HUES64 (cell line): ENCODE measurements around the gene IPO13.

Experiments used
- H3K27ac ChIP-seq: 2 replicates; pipeline ENCODE4 v1.7.0; 2013; ENCODE audit warnings: low read depth, low read length, inconsistent platforms
- H3K27me3 ChIP-seq: 2 replicates; pipeline ENCODE4 v1.6.1; 2013; ENCODE audit warnings: mild to moderate bottlenecking, low read length; ENCODE audit not compliant: insufficient read depth
- H3K36me3 ChIP-seq: 2 replicates; pipeline ENCODE4 v1.6.1; 2013; ENCODE audit warnings: mild to moderate bottlenecking, low read length; ENCODE audit not compliant: insufficient read depth
- H3K4me1 ChIP-seq: 2 replicates; pipeline ENCODE4 v1.6.1; 2013; ENCODE audit warnings: mild to moderate bottlenecking, low read length, moderate library complexity; ENCODE audit not compliant: insufficient read depth
- H3K4me3 ChIP-seq: 2 replicates; pipeline ENCODE4 v1.5.1; 2013; ENCODE audit warnings: mild to moderate bottlenecking, low read length, moderate library complexity
- H3K9ac ChIP-seq: 2 replicates; pipeline ENCODE4 v1.6.1; 2013; ENCODE audit warnings: mild to moderate bottlenecking, low read depth, low read length
- H3K9me3 ChIP-seq: 2 replicates; pipeline ENCODE4 v1.6.1; 2013; ENCODE audit warnings: low read depth, low read length; ENCODE audit not compliant: insufficient read depth
- WGBS: fragments of 150-250, 120-280 bp; methylation state at CpG from one replicate; pipeline ENCODE4 v1.1.7; 2013; ENCODE audit warnings: missing lambda C conversion rate; 5-methylcytosine and 5-hydroxymethylcytosine counted together

The IPO13 gene

DNA sequence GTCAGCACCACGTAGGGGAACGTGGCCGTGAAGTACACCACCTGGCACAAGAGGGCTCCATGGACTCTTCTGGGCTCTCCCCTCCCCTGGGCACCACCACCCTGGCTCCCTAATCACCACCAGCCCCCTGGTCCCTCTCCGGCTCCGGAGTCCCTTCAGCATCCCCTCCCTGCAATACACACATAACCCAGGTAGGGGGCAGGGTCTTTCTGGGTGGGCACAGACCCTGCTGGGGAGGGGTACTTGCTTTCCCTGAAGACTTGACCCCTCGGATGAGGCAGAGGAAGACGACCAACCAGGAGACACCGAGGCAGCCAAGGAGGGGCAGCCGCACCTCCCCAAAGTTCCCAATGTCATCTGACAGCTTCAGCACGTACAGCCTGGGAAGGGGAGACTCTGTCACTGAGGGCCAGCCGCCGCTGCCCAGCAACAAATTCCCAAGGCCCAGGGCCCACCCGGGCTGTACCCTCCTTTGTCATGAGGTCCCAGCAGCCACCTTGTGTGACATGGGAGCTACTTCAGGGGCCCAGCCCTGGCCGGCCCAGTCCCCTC is 55.9 kb downstream of the IPO13 start:
- Histone ChIP-seq H3K4me1 (no peaks in the 10 kb centered on the region), H3K36me3 (peaks cover 21% of the 10 kb centered on the region)

DNA sequence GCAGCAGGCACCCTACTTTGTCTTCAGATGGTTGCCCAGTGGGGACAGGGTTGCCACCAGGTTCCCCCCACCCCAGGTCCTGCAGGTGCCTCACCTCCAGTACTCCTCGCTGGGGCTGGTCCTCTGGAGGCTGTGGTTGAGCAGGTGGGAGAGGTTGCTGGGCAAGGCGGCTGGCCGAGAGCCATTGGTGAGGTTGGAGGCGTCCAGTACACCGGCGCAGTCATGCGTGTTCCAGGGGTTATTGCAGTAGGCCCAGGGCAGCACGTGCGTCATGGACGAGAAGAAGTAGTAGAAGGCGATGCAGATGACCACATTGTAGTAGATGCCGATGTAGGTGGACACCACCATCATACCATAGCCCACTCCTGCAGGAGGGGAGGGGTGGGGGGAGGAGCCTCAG is 61.5 kb downstream of the IPO13 start:
- Histone ChIP-seq H3K4me3 (no peak overlapping the region), H3K9me3 (no peaks in the 10 kb centered on the region), H3K36me3 (peaks cover 6% of the 10 kb centered on the region; the same call in 1 of the 2 replicates), H3K27ac (no peak overlapping the region), H3K9ac (no peak overlapping the region), H3K27me3 (no peaks in the 10 kb centered on the region), H3K4me1 (0 out of 2 replicates have a peak, but pooled peaks cover 5% of the 10 kb centered on the region)
- WGBS, result 93% methylated on average over 11 of the region's 12 CpGs

More for the DNA sequence above, 55.9 kb downstream of the IPO13 start:
- WGBS, result 84% methylated on average over 14 of the region's 14 CpGs
- H3K9ac ChIP-seq, result no peak overlapping the region
- H3K27ac ChIP-seq, result no peak overlapping the region
- no peak overlapping the region for H3K4me3 ChIP-seq
- no peaks in the 10 kb centered on the region for H3K27me3 ChIP-seq
- H3K9me3 ChIP-seq, result no peaks in the 10 kb centered on the region

DNA sequence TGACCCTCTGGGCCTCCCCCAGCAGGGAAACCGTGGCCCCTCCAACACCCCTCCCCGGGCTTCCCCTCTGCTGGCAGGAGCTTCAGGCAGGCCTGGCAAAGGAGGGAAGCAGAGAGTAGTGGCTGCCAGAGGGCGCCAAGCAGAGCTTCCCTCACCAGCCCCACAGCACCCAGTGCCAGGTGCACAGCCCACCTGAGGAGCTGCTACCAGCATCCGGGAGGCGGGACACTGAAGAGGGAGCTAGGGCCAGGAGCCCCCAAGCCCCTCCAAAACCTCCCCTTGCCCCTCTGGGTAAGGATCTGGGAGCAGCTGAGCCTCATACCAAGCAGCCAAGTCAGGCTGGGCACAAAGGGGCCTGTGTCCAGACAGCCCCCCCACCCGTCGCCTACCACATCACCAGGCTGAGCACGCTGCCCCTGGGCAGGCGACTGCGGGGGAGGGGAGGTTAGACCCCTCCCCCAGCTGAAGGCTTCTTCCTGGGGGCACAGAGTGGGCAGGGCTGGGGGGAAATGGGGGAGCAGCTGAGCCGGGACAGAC is 64.3 kb downstream of the IPO13 start:
- H3K4me3 ChIP-seq, result no peak overlapping the region
- no peak overlapping the region for H3K9ac ChIP-seq
- no peaks in the 10 kb centered on the region for H3K27me3 ChIP-seq
- no peak overlapping the region for H3K27ac ChIP-seq
- WGBS, result 86% methylated on average over 11 of the region's 11 CpGs
- peaks cover 3% of the 10 kb centered on the region; the same call in 1 of the 2 replicates for H3K36me3 ChIP-seq
- H3K4me1 ChIP-seq, result 0 out of 2 replicates have a peak, but pooled peaks cover 5% of the 10 kb centered on the region
- no peaks in the 10 kb centered on the region for H3K9me3 ChIP-seq

DNA sequence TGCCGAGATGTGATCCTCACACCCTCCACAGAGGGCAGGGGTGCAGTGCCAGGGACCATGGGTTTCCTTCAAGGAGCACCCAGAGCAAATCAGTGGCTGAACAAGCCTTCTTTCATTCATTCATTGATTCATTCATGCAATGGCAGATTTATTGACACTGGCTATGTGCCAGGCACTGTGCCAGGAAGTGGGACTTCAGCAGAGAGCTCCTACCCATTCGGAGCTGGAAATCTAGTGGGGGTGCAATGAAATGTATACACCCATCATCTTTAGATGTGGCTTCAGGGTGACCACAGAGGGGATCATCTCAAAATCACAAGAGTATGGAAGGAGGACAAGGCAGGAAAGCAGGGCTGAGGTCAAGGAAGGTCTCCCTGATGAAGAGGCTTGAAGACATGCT is 65.7 kb downstream of the IPO13 start:
- Histone ChIP-seq H3K9ac (no peak overlapping the region), H3K4me3 (no peak overlapping the region), H3K36me3 (no peaks in the 10 kb centered on the region; the same call in 1 of the 2 replicates), H3K9me3 (no peaks in the 10 kb centered on the region), H3K27me3 (no peaks in the 10 kb centered on the region), H3K4me1 (0 out of 2 replicates have a peak, but pooled peaks cover 5% of the 10 kb centered on the region), H3K27ac (no peak overlapping the region)
- 94% methylated on average over 2 of the region's 2 CpGs for WGBS

DNA sequence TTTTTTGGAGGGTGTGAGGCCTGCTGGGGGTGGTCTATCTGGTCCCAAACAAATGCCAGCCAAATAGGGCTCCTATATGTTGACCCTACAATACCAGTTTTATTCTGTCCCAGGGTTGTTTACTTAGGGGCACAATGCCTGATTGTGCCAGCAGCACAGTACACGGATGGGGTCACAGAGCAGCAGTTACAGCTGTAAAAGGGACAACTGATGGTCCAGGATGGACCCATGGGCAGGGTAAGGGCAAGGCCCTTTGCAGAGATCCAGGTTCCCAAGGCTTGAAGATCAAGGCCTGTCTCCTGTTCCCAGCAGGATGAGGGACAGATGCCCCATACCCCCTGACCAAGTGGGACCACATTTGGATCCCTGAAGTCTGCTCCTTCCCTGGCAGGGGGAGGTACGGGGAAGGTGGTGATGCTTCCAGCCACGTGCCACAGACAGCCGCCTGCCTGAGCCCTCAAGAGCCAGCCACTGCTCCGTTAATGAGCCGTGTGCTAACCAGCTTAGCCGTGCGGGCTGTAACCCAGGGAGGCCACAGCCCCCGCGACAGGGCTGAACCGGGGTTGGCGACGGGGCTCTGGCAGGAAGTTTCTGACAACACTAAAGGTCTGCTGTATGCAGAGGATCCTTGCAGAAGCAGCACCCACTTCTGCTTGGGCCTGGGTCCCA is 66.3 kb downstream of the IPO13 start:
- Histone ChIP-seq H3K4me1 (0 out of 2 replicates have a peak, but pooled peaks cover 5% of the 10 kb centered on the region), H3K9ac (no peak overlapping the region), H3K27me3 (no peaks in the 10 kb centered on the region), H3K36me3 (peaks cover 4% of the 10 kb centered on the region; the same call in 1 of the 2 replicates), H3K27ac (no peak overlapping the region), H3K9me3 (no peaks in the 10 kb centered on the region), H3K4me3 (no peak overlapping the region)
- 90% methylated on average over 13 of the region's 13 CpGs for WGBS

DNA sequence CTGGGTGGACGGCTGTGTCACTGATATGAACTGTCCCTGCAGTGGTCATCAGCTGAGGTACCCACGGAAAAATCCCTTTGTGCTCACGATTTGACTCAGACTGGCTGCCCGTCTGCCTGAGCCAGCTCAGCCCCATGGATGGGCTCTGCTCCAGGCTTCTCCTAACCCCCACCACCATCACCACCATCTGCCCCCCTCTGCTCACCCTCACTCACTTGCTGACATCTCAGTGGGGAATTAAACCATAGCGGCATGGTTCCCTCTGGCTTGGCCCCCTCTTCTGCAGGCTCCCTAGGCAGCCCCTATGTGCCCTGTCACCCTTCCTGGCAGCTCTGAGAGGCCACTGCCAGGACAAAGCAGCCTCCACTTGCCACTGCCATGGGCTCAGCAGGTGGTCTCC is 67.2 kb downstream of the IPO13 start:
- Histone ChIP-seq H3K9ac (no peak overlapping the region), H3K9me3 (no peaks in the 10 kb centered on the region)

DNA sequence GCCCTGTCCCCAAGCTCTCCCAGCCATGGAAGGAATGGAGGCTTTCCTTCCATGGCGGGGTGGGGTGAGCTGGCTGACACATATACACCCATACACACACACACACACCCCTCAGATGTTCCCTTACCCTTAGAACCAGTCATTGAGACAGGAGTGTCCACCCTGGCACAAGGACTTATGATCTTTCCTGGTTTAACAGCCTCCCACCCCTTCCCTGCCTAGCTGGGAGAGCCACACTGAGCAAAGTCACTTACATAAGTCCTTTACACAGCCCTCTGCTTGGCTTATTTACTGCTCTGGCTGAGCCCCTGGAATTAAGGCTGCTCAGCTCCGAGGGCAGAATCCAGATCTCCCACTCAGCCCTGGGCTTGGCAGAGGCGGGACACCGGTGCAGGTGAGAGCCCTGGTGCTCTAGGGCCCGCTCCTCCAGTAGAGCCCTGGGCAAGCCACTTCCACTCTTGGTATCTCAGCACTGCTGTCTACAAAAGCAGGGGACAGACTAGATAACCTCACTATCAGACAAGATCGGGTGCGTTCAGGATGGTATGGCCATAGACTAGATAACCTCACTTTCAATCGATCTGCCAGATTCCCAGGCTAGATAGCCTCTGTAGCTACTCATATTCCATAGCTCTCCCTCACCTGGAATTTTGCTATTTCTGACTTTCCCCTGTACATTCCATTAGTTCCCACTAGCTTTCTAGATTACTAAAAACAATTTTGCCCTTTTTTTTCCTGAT is 67.8 kb downstream of the IPO13 start:
- H3K27me3 ChIP-seq, result no peaks in the 10 kb centered on the region
- H3K27ac ChIP-seq, result no peak overlapping the region
- WGBS, result 86% methylated on average over 8 of the region's 8 CpGs
- no peak overlapping the region for H3K9ac ChIP-seq
- no peak overlapping the region for H3K4me3 ChIP-seq
- no peaks in the 10 kb centered on the region for H3K9me3 ChIP-seq
- H3K36me3 ChIP-seq, result peaks cover 4% of the 10 kb centered on the region; the same call in 1 of the 2 replicates
- H3K4me1 ChIP-seq, result 0 out of 2 replicates have a peak, but pooled peaks cover 5% of the 10 kb centered on the region

More for the DNA sequence above, 67.2 kb downstream of the IPO13 start:
- Histone ChIP-seq H3K27me3 (no peaks in the 10 kb centered on the region), H3K4me1 (0 out of 2 replicates have a peak, but pooled peaks cover 5% of the 10 kb centered on the region), H3K36me3 (peaks cover 4% of the 10 kb centered on the region; the same call in 1 of the 2 replicates), H3K27ac (no peak overlapping the region), H3K4me3 (no peak overlapping the region)
- WGBS, result 88% methylated on average over 5 of the region's 5 CpGs

DNA sequence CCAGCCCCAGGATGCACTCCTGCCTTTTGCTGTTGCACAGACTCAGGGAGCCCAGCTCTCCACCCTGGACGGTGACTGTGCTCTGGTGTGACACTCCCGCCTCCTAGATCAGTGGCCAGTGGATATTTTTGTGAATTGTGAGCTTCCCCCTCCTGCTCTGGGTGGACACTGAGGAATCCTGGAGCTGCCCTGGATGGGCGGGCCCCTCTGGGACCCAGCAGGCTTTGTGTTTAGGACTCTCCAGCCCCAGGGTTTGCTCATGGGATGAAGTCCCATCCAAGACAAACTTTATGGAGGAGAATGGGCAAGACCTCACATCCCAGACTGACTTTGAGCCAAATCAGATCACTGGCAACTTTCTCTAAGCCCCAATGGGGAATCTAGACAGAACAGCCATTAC is 68.5 kb downstream of the IPO13 start:
- 83% methylated on average over 3 of the region's 3 CpGs for WGBS
- Histone ChIP-seq H3K9ac (no peak overlapping the region), H3K4me3 (no peak overlapping the region), H3K4me1 (0 out of 2 replicates have a peak, but pooled peaks cover 5% of the 10 kb centered on the region), H3K36me3 (peaks cover 5% of the 10 kb centered on the region; the same call in 1 of the 2 replicates), H3K27ac (no peak overlapping the region), H3K27me3 (no peaks in the 10 kb centered on the region), H3K9me3 (no peaks in the 10 kb centered on the region)

DNA sequence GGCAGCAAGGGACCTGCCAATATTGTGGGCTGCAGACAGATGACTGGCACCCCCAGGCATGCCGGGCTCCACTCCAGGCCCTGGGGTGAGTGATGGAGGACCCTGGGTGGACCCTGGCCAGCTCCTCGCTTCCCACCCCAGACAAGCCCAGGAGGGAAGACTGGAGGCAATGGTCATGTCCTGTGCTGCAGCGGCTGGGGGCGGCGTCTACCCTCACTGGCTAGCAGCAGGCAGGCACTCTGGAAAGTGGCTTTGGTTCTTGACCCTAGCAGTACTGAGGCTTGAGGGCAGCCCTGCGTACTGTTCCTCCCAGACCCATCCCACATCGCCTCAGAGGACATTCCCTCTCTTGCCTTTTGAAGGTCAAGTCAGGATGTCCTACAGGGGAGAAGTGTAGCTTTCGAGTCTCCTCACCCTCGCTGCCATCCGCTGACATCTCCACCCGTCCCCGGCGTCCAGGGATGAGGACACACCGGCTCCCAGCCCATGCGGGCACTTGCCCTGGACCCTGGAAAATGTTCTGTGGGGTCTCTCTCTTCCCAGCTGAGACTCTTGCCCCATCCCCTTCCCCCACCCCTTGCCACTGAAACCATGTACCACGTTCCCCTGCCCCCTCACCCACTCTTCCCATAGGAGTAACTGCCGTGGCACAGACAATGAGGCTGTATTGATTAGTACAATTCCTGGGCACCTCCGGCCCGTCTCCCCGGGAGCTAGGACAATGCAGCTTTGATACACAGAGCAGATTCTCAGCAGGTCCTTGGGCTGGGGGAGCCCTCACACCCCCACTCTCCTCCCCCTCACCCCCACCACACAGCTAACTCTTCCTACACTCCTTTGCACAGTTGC is 69.5 kb downstream of the IPO13 start:
- Histone ChIP-seq H3K9ac (no peak overlapping the region), H3K27me3 (no peaks in the 10 kb centered on the region), H3K27ac (no peak overlapping the region), H3K4me3 (no peak overlapping the region), H3K36me3 (peaks cover 10% of the 10 kb centered on the region; the same call in 1 of the 2 replicates), H3K9me3 (no peaks in the 10 kb centered on the region), H3K4me1 (0 out of 2 replicates have a peak, but pooled peaks cover 5% of the 10 kb centered on the region)
- WGBS, result 93% methylated on average over 20 of the region's 20 CpGs

DNA sequence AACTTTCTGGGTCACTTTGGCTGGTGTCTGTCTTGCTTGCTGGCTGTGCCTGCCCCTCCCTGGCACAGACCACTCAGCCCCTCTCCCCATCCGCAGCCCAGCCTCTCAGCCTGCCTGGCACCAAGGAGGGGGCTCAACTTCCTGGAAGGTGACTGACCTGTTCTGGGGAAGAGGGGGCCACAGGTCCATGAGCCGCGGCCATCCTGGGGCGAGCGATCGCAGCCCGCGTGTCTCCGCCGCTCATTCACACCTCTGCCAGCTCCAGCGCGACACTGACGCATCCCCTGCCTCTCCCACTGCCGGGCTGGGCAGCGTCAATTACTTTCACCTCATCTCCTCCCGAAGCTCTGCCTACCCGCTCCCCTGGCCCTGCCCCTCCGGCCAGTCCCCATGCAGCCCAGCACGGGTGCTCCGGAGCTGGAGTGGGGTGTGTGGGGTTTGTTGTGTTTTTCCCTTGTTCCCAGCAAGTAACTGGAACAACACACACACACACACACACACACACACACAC is 70.2 kb downstream of the IPO13 start:
- peak overlapping the region; percentile 24; the same call in 1 of the 2 replicates for H3K9ac ChIP-seq

More for the DNA sequence above, 70.2 kb downstream of the IPO13 start:
- Histone ChIP-seq H3K36me3 (peaks cover 16% of the 10 kb centered on the region; the same call in 1 of the 2 replicates), H3K4me3 (no peak overlapping the region), H3K9me3 (no peaks in the 10 kb centered on the region), H3K4me1 (no peaks in the 10 kb centered on the region), H3K27ac (no peak overlapping the region), H3K27me3 (no peaks in the 10 kb centered on the region)
- 94% methylated on average over 17 of the region's 20 CpGs for WGBS
